A549 (cell line): Measurements from ENCODE around the gene MON1A.

Experiments used
- CTCF ChIP-seq: fragments of >200 bp; sonication (Bioruptor Twin); formaldehyde crosslinking; IDR thresholded peaks from 3 replicates; pipeline ENCODE4 v1.5.1; 2016
- MAX ChIP-seq: IDR thresholded peaks from 2 replicates; pipeline ENCODE4 v1.6.1; 2012
- POLR2A ChIP-seq: IDR thresholded peaks from 2 replicates; pipeline ENCODE4 v1.6.1; 2012; ENCODE audit warnings: mild to moderate bottlenecking, low read length
- POLR2AphosphoS2 ChIP-seq: conservative IDR thresholded peaks from 2 replicates; pipeline ENCODE4 v1.6.1; 2012; ENCODE audit warnings: low read length, improper control_type of control experiment, inconsistent platforms

- TF ChIP-seq MAX, result peak; percentile 85
- no peak for TF ChIP-seq POLR2AphosphoS2
- peak; percentile 25 for TF ChIP-seq CTCF
- peak; percentile 22 for TF ChIP-seq POLR2A
Measured at GRCh38 chr3:49929291-49930167, at the start of gene MON1A.
